ENCODE data around the gene TAC3. TPM values are rescaled to one million over a fixed set of nuclear protein-coding genes. Genes with fewer than 3 reads are reported as not detected.

TAC3 gene
- total and polyA plus RNA-seq, 2 donors (not counting 3 experiments of a cell fraction or from before 2014, with no cell fraction given) = not detected

- H3K9me3 ChIP-seq (replicated peaks; ENCODE audit: control insufficient read depth, insufficient read depth, low read length) = no peaks in the 10 kb centered on the region
- POLR2A ChIA-PET = no interaction called here
- intact Hi-C loops (cut with micrococcal nuclease) = no loop called here
- CTCF ChIA-PET = interaction anchor here (1.0 to 1.7 kb wide), 2 partner anchors 28 to 99 kb away, joined by 3 to 5 read pairs; no protein-coding TSS in a partner anchor
- H3K27ac ChIP-seq (ENCODE audit: insufficient read depth, low read depth, low read length) = no peak overlapping the region
- dilution Hi-C loops (cut with MboI; ENCODE audit: extremely low pct_ligation_motif_present, low sequenced_read_pairs) = no loop called here
- H3K9me1 ChIP-seq (replicated peaks; ENCODE audit: control insufficient read depth, extremely low read depth, insufficient read depth, low read length) = no peaks in the 10 kb centered on the region
- H2AFZ ChIP-seq (ENCODE audit: low read depth, low read length) = no peak overlapping the region
- TF ChIP-seq, protein P1, sequence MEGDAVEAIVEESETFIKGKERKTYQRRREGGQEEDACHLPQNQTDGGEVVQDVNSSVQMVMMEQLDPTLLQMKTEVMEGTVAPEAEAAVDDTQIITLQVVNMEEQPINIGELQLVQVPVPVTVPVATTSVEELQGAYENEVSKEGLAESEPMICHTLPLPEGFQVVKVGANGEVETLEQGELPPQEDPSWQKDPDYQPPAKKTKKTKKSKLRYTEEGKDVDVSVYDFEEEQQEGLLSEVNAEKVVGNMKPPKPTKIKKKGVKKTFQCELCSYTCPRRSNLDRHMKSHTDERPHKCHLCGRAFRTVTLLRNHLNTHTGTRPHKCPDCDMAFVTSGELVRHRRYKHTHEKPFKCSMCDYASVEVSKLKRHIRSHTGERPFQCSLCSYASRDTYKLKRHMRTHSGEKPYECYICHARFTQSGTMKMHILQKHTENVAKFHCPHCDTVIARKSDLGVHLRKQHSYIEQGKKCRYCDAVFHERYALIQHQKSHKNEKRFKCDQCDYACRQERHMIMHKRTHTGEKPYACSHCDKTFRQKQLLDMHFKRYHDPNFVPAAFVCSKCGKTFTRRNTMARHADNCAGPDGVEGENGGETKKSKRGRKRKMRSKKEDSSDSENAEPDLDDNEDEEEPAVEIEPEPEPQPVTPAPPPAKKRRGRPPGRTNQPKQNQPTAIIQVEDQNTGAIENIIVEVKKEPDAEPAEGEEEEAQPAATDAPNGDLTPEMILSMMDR (IDR thresholded peaks at IDR 0.05; ENCODE audit: extremely low read depth in 1 of 2, insufficient read depth in 1 of 2, low read depth in 1 of 2, low read length in 2 of 2) = no peak
- TF ChIP-seq POLR2A (IDR thresholded peaks at IDR 0.05; ENCODE audit: low read depth, low read length) (no peak), FOS (IDR thresholded peaks at IDR 0.05; ENCODE audit: borderline replicate concordance, insufficient read depth, low read length) (no peak), MYC (IDR thresholded peaks at IDR 0.05; ENCODE audit: low read depth, low read length) (no peak), POLR2AphosphoS5 (IDR thresholded peaks at IDR 0.05; ENCODE audit: insufficient read depth, low read depth, low read length) (no peak), GATA2 (IDR thresholded peaks at IDR 0.05; ENCODE audit: insufficient read depth, insufficient read length, low read depth, low read length) (no peak), EZH2 (IDR thresholded peaks at IDR 0.05; ENCODE audit: borderline replicate concordance, low read depth, low read length, severe bottlenecking) (no peak), JUN (IDR thresholded peaks at IDR 0.05; ENCODE audit: borderline replicate concordance, insufficient read depth, insufficient read length, low read depth) (no peak)
- TF ChIP-seq, protein P2, sequence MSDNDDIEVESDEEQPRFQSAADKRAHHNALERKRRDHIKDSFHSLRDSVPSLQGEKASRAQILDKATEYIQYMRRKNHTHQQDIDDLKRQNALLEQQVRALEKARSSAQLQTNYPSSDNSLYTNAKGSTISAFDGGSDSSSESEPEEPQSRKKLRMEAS (IDR thresholded peaks at IDR 0.05; ENCODE audit: insufficient read depth, insufficient read length) = no peak
- H3K4me1 ChIP-seq (ENCODE audit: control insufficient read depth, extremely low read depth, insufficient read depth, low read length) = no peaks in the 10 kb centered on the region
- peaks cover 23 to 24% of the 10 kb centered on the region in 2 experiments for H3K27me3 ChIP-seq (ENCODE audit: control insufficient read depth in 2 of 2, insufficient read depth in 2 of 2, low read length in 2 of 2)
- FAIRE-seq (no peak), DNase-seq (ENCODE audit: low read depth, low spot score) (no peak)
- no TSS peak for BruUV-seq (replicated peaks)
- H3K9ac ChIP-seq (replicated peaks; ENCODE audit: extremely low read depth, insufficient read depth, low read length) = no peak overlapping the region
- no peaks in the 10 kb centered on the region for H3K36me3 ChIP-seq (ENCODE audit: control insufficient read depth in 2 of 2, extremely low read depth in 1 of 2, insufficient read depth in 2 of 2, low read length in 2 of 2)
- no peaks in the 10 kb centered on the region for H3K79me2 ChIP-seq (ENCODE audit: control insufficient read depth, insufficient read depth, low read length)
- no peak overlapping the region for H3K4me2 ChIP-seq (ENCODE audit: insufficient read depth, low read length)
- no peaks in the 10 kb centered on the region for H4K20me1 ChIP-seq (replicated peaks; ENCODE audit: control insufficient read depth, extremely low read depth, insufficient read depth, low read length)
- H3K4me3 ChIP-seq (replicated peaks in 1 of 3; ENCODE audit: insufficient read depth in 1 of 3, low read depth in 1 of 3, low read length in 3 of 3) = no peak overlapping the region
Measured at GRCh38 chr12:57012600-57013465, 3.5 kb downstream of the TAC3 start.

Data from endothelial cell of umbilical vein (primary cell).